HG03571 (cell line): ENCODE results near the gene TSPYL1.
A peak's percentile ranks its signal among the peaks of the same experiment; 100 is the strongest.
"Not testable (repeated sequence)": the region's sequence is repeated elsewhere in the genome, so short reads cannot be mapped to it uniquely, and the experiment has no call there.

Experiments used
- ATAC-seq: cut with Tn5 transposase; IDR thresholded peaks from one replicate; pipeline ENCODE4 v1.9.1; 2021; ENCODE audit not compliant: unreplicated experiment

The TSPYL1 gene

GRCh38 chr6:116298973-116299372 lies 19.2 kb upstream of the TSPYL1 start:
- peak; percentile 70 for ATAC-seq

GRCh38 chr6:116298273-116298672 lies 18.5 kb upstream of the TSPYL1 start:
- ATAC-seq: no peak

DNA sequence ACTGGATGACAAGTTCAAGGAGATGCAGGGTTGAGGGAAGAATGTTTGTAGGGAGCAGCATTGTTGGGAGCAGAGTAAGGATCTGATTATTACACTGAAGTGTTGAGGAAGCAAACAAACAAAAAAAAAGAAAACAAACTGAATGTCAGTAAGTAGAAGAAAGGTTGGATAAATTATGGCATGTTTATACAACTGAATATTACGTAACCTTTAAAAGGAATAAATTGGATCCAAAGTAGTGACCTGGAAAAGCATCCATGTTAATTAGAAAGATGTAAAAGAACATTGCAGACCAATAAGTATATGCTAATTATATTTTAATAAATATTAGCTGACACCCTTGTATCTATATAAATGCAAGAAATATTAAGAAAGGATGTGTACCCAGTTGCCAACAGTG lies 12.8 kb upstream of the TSPYL1 start:
- ATAC-seq: no peak

DNA sequence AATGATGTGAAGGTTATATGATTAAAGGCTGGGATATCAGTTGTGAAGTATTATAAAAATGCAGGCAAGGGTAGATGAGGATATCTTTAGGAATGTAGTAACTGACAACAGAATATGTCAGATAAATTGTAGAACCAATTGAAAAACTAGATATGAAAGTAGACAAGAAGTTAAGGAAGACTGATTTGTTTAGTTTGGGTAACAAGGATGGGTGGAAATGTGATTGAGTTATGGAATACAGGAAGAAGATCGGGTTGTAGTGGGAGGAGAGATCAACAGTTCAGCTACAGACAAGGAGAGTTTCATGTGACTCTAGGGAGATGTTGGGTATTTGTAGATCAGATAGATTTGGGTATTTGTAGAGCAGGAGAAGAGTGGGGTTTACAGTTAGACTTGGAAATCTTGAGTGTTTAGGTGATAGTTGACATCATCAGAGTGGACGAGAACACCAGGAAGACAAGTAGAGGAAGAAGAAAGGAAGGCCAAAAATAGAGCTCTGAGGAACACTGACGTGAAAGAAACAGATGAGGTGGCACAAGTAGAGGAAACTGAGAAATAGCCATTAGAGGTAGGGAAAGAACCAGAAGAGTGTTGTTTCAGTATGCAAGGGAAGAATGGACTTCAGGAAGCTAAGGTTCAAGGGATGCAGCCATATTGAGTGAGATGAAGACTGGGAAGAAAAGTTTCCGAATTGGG lies 12.1 kb upstream of the TSPYL1 start:
- no peak for ATAC-seq

GRCh38 chr6:116290799-116291198 lies 11.1 kb upstream of the TSPYL1 start:
- no peak for ATAC-seq

- ATAC-seq: no peak
Measured at GRCh38 chr6:116289876-116290275, 10.1 kb upstream of the TSPYL1 start.

- ATAC-seq: no peak
Measured at GRCh38 chr6:116287689-116288282, 8.1 kb upstream of the TSPYL1 start.

GRCh38 chr6:116286773-116287358 lies 7.1 kb upstream of the TSPYL1 start:
- no peak for ATAC-seq

DNA sequence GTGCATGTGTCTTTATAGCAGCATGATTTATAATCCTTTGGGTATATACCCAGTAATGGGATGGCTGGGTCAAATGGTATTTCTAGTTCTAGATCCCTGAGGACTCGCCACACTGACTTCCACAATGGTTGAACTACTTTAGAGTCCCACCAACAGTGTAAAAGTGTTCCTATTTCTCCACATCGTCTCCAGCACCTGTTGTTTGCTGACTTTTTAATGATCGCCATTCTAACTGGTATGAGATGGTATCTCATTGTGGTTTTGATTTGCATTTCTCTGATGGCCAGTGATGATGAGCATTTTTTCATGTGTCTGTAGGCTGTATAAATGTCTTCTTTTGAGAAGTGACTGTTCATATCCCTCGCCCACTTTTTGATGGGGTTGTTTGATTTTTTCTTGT lies 5.3 kb upstream of the TSPYL1 start:
- ATAC-seq: not testable (repeated sequence)

DNA sequence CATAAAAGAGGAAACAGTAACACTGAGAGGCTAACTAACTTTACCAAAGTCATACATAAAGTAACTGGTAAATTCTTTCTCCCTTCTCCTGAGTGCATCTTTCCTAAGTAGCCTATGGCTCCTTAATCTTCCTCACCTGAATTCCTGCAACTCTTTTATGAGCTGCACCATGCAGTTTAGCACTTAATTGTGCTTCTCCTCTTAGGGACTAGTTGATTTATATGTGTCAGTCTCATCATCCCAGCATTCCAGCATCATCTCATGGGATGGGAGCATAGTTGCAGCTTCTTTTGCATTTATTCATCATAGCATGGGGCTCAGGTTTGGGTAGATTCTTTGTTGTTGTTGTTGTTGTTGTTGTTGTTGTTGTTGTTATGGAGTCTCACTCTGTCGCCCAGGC lies 3.5 kb upstream of the TSPYL1 start:
- no peak for ATAC-seq

DNA sequence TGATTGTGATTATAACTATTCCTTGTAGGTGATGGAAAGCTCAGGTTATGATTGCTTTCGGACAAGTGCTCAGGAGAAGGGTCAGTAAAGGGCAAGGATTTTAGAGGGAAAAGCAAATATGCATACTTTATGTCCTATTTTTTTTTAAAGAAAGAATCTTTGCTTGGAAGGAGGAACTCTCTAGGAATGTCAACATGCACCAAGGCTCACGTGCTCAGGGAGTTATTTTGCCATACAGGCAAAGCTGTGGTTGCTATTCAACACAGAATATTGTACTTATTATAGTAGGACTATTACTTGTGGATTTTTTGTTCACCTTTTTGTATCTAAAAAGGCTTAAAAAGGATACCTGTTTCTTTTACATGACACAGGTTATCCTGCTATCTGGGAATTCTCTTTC lies 3.0 kb upstream of the TSPYL1 start:
- no peak for ATAC-seq

- ATAC-seq: no peak
Measured at GRCh38 chr6:116280933-116281316, 1.2 kb upstream of the TSPYL1 start.

DNA sequence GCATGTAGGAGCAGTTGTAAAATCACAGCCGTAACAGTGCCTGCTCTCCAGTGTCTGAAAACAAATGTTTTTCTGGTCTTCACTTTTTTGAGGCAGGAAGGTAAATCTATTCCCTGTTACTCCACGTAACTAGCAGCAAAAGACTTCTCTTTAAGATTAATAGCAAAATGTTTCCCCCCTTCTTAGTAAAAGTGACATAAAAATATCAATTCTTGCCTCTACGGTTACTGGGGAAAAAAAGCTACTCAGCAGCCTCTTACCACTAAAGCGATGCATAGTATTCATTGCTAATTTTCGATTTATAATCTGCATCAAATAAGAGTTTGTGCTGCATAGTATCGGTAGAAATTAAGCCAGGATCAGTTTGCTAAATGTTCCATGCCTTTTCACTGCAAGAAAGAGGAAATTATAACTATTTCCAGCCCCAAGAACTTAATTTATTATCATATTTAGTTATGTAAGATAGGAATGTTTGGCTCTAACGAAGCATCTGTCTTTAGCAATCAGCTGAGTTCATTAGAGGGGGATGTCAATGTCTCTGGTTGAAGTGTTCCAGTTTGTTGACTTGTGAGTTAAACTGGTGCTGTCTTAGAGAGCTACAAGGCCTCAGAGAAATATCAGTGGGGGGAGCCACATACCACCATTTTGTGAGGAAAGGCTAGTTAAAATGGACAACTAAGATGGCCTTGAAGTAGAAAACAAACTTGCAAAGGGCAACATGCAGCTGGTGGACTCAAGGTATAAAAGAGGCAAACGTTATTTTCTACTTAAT lies 617 bp upstream of the TSPYL1 start:
- ATAC-seq: no peak

DNA sequence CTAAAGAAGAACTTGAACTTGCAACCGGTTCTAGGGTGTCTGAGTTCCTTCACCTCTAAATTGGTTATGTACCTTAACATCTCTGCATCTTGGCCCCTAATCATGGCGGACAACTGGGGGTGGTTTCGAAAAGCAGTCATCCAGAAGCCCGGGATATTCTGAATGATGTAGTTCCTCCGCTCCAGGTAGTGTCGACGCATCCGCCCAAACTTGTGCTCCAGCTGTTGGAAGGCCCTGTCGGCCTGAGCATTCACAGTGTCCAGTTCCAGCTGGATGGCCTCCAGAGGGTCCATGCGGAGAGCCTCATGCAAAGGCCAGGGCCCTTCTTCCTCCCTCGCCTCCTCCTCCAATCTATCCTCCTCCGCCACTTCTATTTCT lies 887 bp downstream of the TSPYL1 start:
- peak; percentile 0 for ATAC-seq

DNA sequence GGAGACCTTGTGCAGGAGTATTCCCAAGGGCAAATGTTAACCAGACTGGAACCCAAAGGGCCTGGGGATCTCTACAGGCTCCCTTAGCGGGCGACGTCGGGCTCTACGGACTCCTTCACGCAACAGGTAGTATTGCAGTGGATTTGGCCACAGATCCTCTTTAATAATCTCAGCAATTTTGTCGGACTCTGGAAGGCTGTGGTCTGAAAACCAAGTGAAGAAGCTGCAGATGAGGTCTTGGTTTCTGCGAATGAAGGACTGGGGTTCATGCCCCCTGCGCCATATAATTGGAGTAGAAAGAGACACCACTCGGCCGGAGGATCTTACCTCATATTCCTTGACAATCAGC lies 1.3 kb downstream of the TSPYL1 start:
- no peak for ATAC-seq

DNA sequence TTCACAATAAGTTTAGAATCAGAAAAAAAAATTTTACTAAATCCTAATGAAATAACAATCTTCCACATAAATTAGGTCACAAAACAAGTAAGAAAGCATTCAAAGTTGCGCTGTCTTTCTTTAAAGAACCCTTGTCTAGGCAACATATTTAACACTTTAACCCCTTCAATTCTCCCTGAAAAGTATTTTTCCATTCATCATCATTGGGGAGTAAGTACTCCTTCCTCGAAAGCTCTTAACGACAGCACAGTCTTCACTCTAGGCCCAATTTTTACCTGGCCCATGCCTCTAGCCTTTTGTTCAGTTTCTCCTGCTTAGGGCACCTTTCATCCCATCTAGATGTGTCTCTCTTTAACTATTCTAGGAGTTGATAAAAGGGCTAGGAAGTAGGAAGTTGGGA lies 2.6 kb downstream of the TSPYL1 start:
- ATAC-seq: no peak

DNA sequence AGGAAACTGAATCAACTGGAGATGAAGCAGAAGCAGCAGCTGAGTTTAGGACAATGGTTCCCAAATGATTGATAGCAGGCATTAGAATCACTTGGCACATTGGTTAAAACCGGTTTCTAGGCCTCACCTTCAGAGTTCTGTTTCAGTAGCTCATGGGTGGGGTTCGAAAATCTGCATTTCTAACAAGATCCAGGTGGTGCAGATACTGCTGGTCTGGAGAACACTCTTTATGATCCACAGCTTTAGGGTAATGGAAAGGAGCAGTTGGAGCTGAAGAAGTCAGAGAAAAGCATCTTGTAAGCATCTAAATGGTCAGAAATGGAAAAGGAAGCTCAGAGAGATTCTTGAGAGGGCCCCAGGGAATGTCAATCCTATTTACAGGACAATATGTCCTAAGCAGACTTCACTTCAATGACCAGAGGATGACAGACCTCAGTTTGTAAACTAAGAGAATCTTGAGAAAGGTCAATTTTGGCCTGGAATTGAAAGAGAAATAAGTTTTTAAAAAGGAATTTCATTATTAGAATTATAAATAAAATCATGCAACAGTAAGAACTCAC lies 8.5 kb downstream of the TSPYL1 start:
- ATAC-seq: no peak

GRCh38 chr6:116268589-116269293 lies 11.0 kb downstream of the TSPYL1 start:
- peak; percentile 72 for ATAC-seq

GRCh38 chr6:116267836-116268588 lies 11.7 kb downstream of the TSPYL1 start:
- peak; percentile 23 for ATAC-seq

GRCh38 chr6:116266803-116267202 lies 12.9 kb downstream of the TSPYL1 start:
- ATAC-seq: no peak
